Measurements from ENCODE around the gene KRT1.

DNA sequence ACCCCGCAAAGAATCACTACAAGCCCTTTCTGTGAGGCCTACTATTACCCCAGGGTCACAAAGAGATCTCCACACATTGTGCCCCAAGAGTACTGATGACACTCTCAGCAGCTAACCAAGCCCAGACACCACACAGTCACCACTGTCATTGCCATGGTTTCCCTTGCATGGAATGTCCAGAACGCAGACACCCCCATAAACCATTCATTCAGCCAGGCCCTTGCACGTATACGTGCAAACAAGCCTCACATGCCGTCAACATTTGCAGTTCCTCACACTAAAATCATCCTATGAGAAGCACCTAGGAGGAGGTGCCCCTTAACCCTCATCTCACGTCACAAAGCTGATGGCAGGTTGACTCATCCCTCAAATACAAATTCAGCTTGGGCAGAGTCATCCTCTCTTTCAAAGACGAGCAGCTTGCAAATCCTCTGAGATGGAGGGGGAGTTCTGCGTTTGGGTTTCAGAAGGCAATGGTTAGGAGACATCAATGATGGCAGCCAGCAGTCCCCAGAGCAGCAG, 40.2 kb upstream of the KRT1 start:
- TF ChIP-seq POLR2AphosphoS5 (IDR thresholded peaks at IDR 0.05) = no peak
- TF ChIP-seq, protein P1, sequence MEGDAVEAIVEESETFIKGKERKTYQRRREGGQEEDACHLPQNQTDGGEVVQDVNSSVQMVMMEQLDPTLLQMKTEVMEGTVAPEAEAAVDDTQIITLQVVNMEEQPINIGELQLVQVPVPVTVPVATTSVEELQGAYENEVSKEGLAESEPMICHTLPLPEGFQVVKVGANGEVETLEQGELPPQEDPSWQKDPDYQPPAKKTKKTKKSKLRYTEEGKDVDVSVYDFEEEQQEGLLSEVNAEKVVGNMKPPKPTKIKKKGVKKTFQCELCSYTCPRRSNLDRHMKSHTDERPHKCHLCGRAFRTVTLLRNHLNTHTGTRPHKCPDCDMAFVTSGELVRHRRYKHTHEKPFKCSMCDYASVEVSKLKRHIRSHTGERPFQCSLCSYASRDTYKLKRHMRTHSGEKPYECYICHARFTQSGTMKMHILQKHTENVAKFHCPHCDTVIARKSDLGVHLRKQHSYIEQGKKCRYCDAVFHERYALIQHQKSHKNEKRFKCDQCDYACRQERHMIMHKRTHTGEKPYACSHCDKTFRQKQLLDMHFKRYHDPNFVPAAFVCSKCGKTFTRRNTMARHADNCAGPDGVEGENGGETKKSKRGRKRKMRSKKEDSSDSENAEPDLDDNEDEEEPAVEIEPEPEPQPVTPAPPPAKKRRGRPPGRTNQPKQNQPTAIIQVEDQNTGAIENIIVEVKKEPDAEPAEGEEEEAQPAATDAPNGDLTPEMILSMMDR (IDR thresholded peaks at IDR 0.05 in 8 of 11, conservative IDR thresholded peaks at IDR 0.05 in 3 of 11) = no peak
